H1 (cell line): Measurements from ENCODE around the gene NIT2. TPM values are rescaled to one million over a fixed set of nuclear protein-coding genes. Genes with fewer than 3 reads are reported as not detected.

Experiments used
- BRCA1 ChIP-seq: IDR thresholded peaks from 2 replicates; pipeline ENCODE4 v1.6.1; 2012; ENCODE audit warnings: low read depth, low read length, improper control_type of control experiment
- CREB1 ChIP-seq: IDR thresholded peaks from 2 replicates; pipeline ENCODE4 v1.6.1; 2012; ENCODE audit warnings: inconsistent platforms
- POLR2A ChIP-seq, 2 experiments: IDR thresholded peaks; 1 replicate in 1 of 2; 2 replicates in 1 of 2; pipeline ENCODE4 v1.6.1; 2011; ENCODE audit warnings: low read depth in 2 of 2, low read length in 2 of 2, mild to moderate bottlenecking in 2 of 2; ENCODE audit errors: control extremely low read depth in 1 of 2
- POU5F1 ChIP-seq: IDR thresholded peaks from 2 replicates; pipeline ENCODE4 v1.6.1; 2011; ENCODE audit warnings: low read depth, mild to moderate bottlenecking, low read length, moderate library complexity
- RXRA ChIP-seq: IDR thresholded peaks from 2 replicates; pipeline ENCODE4 v1.6.1; 2011; ENCODE audit warnings: low read depth, mild to moderate bottlenecking, low read length, moderate library complexity; ENCODE audit not compliant: insufficient read depth
- TAF7 ChIP-seq: optimal IDR thresholded peaks from 2 replicates; pipeline ENCODE3; 2011; ENCODE audit warnings: low read depth, mild to moderate bottlenecking, inconsistent platforms, low read length, moderate library complexity, borderline replicate concordance
- polyA plus RNA-seq, 7 experiments: library from polyadenylated mRNA; depleted of rRNA in 3 of 7; stranded (reverse) in 5 of 7; unstranded in 2 of 7; fragments of >200 nt in 5 of 7; fragments of 200-250 nt in 2 of 7; gene quantifications; 1 replicate in 5 of 7; 2 replicates in 1 of 7; 4 replicates in 1 of 7; pipeline versions ENCODE4 v1.2.1 to v1.2.3, GENCODE V29; 2011 to 2013; ENCODE audit warnings: missing spikeins in 2 of 7, mixed read lengths in 2 of 7
- total RNA-seq: library from RNA; stranded (reverse); fragmentation: NEBNext Ultra II Directional; extraction: Animal tissue kit (Norgen Biotek cat#: 25700); gene quantifications from 2 replicates; pipeline ENCODE4 v1.2.1, GENCODE V29; 2021
- TF ChIP-seq, protein P1 (sequence below): fragments of 300-600 bp; sonication (generic); IDR thresholded peaks from 2 replicates; pipeline ENCODE4 v1.7.1; 2012; ENCODE audit warnings: low read length, moderate library complexity, mild to moderate bottlenecking, inconsistent platforms; ENCODE audit not compliant: insufficient replicate concordance

Gene NIT2
- total and polyA plus RNA-seq, 2 of the 8 experiments (the other 6 are each of a cell fraction or from before 2014, with no cell fraction given), result 15.2 to 25.3 TPM

DNA sequence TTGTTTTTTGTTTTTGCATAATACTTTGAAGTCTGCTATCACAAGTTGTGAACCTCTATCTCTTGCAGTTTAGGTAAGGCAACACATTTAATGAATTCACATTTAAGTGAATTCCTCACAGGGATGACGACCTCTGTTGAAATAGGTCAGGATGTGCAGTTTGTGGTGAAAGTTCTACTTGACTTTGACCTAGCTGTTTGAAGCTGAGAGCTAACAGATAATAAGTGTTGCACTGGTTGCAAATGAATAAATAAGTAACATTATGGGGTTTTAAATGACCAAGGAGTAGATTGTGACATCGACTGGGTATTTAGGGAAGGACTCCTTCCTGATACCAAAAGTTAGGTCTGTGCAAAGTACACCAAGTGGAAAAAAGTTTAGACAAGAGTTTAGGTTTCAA lies 23.9 kb downstream of the NIT2 start (continued):
- TF ChIP-seq, protein P1, sequence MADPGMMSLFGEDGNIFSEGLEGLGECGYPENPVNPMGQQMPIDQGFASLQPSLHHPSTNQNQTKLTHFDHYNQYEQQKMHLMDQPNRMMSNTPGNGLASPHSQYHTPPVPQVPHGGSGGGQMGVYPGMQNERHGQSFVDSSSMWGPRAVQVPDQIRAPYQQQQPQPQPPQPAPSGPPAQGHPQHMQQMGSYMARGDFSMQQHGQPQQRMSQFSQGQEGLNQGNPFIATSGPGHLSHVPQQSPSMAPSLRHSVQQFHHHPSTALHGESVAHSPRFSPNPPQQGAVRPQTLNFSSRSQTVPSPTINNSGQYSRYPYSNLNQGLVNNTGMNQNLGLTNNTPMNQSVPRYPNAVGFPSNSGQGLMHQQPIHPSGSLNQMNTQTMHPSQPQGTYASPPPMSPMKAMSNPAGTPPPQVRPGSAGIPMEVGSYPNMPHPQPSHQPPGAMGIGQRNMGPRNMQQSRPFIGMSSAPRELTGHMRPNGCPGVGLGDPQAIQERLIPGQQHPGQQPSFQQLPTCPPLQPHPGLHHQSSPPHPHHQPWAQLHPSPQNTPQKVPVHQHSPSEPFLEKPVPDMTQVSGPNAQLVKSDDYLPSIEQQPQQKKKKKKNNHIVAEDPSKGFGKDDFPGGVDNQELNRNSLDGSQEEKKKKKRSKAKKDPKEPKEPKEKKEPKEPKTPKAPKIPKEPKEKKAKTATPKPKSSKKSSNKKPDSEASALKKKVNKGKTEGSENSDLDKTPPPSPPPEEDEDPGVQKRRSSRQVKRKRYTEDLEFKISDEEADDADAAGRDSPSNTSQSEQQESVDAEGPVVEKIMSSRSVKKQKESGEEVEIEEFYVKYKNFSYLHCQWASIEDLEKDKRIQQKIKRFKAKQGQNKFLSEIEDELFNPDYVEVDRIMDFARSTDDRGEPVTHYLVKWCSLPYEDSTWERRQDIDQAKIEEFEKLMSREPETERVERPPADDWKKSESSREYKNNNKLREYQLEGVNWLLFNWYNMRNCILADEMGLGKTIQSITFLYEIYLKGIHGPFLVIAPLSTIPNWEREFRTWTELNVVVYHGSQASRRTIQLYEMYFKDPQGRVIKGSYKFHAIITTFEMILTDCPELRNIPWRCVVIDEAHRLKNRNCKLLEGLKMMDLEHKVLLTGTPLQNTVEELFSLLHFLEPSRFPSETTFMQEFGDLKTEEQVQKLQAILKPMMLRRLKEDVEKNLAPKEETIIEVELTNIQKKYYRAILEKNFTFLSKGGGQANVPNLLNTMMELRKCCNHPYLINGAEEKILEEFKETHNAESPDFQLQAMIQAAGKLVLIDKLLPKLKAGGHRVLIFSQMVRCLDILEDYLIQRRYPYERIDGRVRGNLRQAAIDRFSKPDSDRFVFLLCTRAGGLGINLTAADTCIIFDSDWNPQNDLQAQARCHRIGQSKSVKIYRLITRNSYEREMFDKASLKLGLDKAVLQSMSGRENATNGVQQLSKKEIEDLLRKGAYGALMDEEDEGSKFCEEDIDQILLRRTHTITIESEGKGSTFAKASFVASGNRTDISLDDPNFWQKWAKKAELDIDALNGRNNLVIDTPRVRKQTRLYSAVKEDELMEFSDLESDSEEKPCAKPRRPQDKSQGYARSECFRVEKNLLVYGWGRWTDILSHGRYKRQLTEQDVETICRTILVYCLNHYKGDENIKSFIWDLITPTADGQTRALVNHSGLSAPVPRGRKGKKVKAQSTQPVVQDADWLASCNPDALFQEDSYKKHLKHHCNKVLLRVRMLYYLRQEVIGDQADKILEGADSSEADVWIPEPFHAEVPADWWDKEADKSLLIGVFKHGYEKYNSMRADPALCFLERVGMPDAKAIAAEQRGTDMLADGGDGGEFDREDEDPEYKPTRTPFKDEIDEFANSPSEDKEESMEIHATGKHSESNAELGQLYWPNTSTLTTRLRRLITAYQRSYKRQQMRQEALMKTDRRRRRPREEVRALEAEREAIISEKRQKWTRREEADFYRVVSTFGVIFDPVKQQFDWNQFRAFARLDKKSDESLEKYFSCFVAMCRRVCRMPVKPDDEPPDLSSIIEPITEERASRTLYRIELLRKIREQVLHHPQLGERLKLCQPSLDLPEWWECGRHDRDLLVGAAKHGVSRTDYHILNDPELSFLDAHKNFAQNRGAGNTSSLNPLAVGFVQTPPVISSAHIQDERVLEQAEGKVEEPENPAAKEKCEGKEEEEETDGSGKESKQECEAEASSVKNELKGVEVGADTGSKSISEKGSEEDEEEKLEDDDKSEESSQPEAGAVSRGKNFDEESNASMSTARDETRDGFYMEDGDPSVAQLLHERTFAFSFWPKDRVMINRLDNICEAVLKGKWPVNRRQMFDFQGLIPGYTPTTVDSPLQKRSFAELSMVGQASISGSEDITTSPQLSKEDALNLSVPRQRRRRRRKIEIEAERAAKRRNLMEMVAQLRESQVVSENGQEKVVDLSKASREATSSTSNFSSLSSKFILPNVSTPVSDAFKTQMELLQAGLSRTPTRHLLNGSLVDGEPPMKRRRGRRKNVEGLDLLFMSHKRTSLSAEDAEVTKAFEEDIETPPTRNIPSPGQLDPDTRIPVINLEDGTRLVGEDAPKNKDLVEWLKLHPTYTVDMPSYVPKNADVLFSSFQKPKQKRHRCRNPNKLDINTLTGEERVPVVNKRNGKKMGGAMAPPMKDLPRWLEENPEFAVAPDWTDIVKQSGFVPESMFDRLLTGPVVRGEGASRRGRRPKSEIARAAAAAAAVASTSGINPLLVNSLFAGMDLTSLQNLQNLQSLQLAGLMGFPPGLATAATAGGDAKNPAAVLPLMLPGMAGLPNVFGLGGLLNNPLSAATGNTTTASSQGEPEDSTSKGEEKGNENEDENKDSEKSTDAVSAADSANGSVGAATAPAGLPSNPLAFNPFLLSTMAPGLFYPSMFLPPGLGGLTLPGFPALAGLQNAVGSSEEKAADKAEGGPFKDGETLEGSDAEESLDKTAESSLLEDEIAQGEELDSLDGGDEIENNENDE, result no peak
- no peak for TF ChIP-seq CREB1
- TF ChIP-seq POU5F1, result no peak
- no peak for TF ChIP-seq BRCA1
- no peak for TF ChIP-seq POLR2A (IDR thresholded peaks at IDR 0.05; ENCODE audit: control extremely low read depth in 1 of 2, low read depth in 2 of 2, low read length in 2 of 2)
- no peak for TF ChIP-seq RXRA
- TF ChIP-seq TAF7, result no peak
